Thyroid gland (tissue), 4 donors: Measurements from ENCODE around the gene BNC1. TPM values are rescaled to one million over a fixed set of nuclear protein-coding genes. Genes with fewer than 3 reads are reported as not detected.

ENCODE experiments used
- DNase-seq, 2 donors: peaks; one replicate each; pipeline ENCODE4 v3.0.0-alpha.2; 2019
- H3K27ac ChIP-seq, 3 donors: fragments of 200-600 bp; sonication (generic); 1 replicate in 2 of 3; 2 replicates in 1 of 3; pipeline ENCODE4 v1.5.1; 2016 to 2019; ENCODE audit warnings: mild to moderate bottlenecking in 1 of 3, moderate library complexity in 1 of 3
- H3K27me3 ChIP-seq: fragments of 200-600 bp; sonication (generic); one replicate; pipeline ENCODE4 v1.5.1; 2019
- H3K36me3 ChIP-seq, 2 donors: fragments of 200-600 bp; sonication (generic); one replicate each; pipeline ENCODE4 v1.5.1; 2016 to 2019
- H3K4me1 ChIP-seq, 2 donors: fragments of 200-600 bp; sonication (generic); one replicate each; pipeline ENCODE4 v1.5.1; 2017 to 2019
- H3K4me3 ChIP-seq, 3 donors: fragments of 200-600 bp; sonication (generic); replicated peaks in 1 of 3; 1 replicate in 2 of 3; 2 replicates in 1 of 3; pipeline ENCODE4 v1.5.1; 2016; ENCODE audit warnings: mild to moderate bottlenecking in 1 of 3
- H3K9me3 ChIP-seq: fragments of 200-600 bp; sonication (generic); one replicate; pipeline ENCODE4 v1.5.1; 2017
- CTCF ChIP-seq, 6 experiments: fragments of 200-600 bp in 3 of 6; fragments of 450-650 bp in 3 of 6; sonication (generic) in 3 of 6; IDR thresholded peaks; one replicate each; pipeline ENCODE4 v1.5.1; 2016 to 2019; ENCODE audit warnings: antibody characterized with exemption in 6 of 6, mild to moderate bottlenecking in 2 of 6, inconsistent platforms in 1 of 6, moderate library complexity in 1 of 6
- POLR2A ChIP-seq, 2 donors: fragments of 450-650 bp; IDR thresholded peaks; one replicate each; pipeline ENCODE4 v1.6.1; 2017; ENCODE audit warnings: antibody characterized with exemption in 2 of 2, mild to moderate bottlenecking in 2 of 2, moderate library complexity in 1 of 2
- WGBS, 2 donors: methylation state at CpG; one replicate each; pipeline ENCODE4 v1.1.5; 2017; 5-methylcytosine and 5-hydroxymethylcytosine counted together
- intact Hi-C: fragments of 100-400 bp; cut with DNase I; formaldehyde crosslinking; loops from one replicate; pipeline ENCODE4 v1.15.1; 2023
- total RNA-seq, 4 donors: library from RNA; depleted of rRNA; stranded (reverse); fragments of >200 nt; gene quantifications; one replicate each; pipeline ENCODE4 v1.2.3, GENCODE V29; 2016

BNC1 gene
- total RNA-seq, 4 donors from 2014 or later = 0.15 to 0.94 (median 0.33) TPM; not detected in 1

GRCh38 chr15:83209333-83209732 lies 75.1 kb downstream of the BNC1 start:
- H3K9me3 ChIP-seq = no peaks in the 10 kb centered on the region
- no peak overlapping the region for H3K27ac ChIP-seq
- no peak for TF ChIP-seq POLR2A (IDR thresholded peaks at IDR 0.05)
- peaks cover 12 to 26% of the 10 kb centered on the region in 2 donors for H3K4me1 ChIP-seq
- intact Hi-C loops = loop anchor here (10.0 kb wide), 1 partner anchor 145 kb away; the partner anchor contains the start of gene BTBD1
- no peak overlapping the region for H3K4me3 ChIP-seq
- no peaks in the 10 kb centered on the region for H3K27me3 ChIP-seq
- no peaks in the 10 kb centered on the region for H3K36me3 ChIP-seq
- no peak for DNase-seq
- 81% methylated on average over 5 of the region's 5 CpGs for WGBS, 2 donors

- Histone ChIP-seq H3K9me3 (no peaks in the 10 kb centered on the region), H3K4me3 (peak overlapping the region in 2 of 3 donors; percentile 48 to 96), H3K27me3 (no peaks in the 10 kb centered on the region), H3K36me3 (no peaks in the 10 kb centered on the region), H3K27ac (peak overlapping the region; percentile 33 to 96 (median 90)), H3K4me1 (peaks cover 12 to 26% of the 10 kb centered on the region in 2 donors)
- WGBS, 2 donors = 17 to 18% methylated on average over 11 of the region's 11 CpGs
- DNase-seq = no peak
- intact Hi-C loops = loop anchor here (10.0 kb wide), 1 partner anchor 144 kb away; the partner anchor contains the start of gene BTBD1
- TF ChIP-seq CTCF (IDR thresholded peaks at IDR 0.05) (peak in 1 of 6 experiments; percentile 35), POLR2A (IDR thresholded peaks at IDR 0.05) (no peak)
Observed at GRCh38 chr15:83208367-83208661, 76.2 kb downstream of the BNC1 start.

- DNase-seq = peak; percentile 68 to 69
Observed at GRCh38 chr15:83207660-83208366, 76.7 kb downstream of the BNC1 start, which contains the start of gene HDGFL3. HDGFL3 (minus strand) TSS chr15:83207823; CDS start chr15:83207414, 409 bp downstream.

GRCh38 chr15:83207009-83207659 lies 77.3 kb downstream of the BNC1 start:
- no peaks in the 10 kb centered on the region for H3K9me3 ChIP-seq
- peaks cover 12 to 29% of the 10 kb centered on the region in 2 donors for H3K4me1 ChIP-seq
- DNase-seq = peak; percentile 47 to 51
- WGBS, 2 donors = 0% methylated on average over 15 to 23 of the region's 93 CpGs
- TF ChIP-seq POLR2A (IDR thresholded peaks at IDR 0.05) = peak in 1 of 2 donors; percentile 40
- TF ChIP-seq CTCF (IDR thresholded peaks at IDR 0.05) = no peak
- H3K36me3 ChIP-seq = no peaks in the 10 kb centered on the region
- peak overlapping the region; percentile 90 to 96 (median 91) for H3K27ac ChIP-seq
- H3K27me3 ChIP-seq = no peaks in the 10 kb centered on the region
- peak overlapping the region; percentile 41 to 99 (median 96) for H3K4me3 ChIP-seq
- intact Hi-C loops = loop anchor here (10.0 kb wide), 1 partner anchor 142 kb away; the partner anchor contains the start of gene BTBD1

More at GRCh38 chr15:83207660-83208366, 76.7 kb downstream of the BNC1 start, which contains the start of gene HDGFL3:
- H3K27ac ChIP-seq = peak within 1 kb of the TSS; percentile 90 to 96 (median 91)
- H3K27me3 ChIP-seq = no peaks in the 10 kb centered on the region
- 0 to 1% methylated on average over 1 to 27 of the region's 94 CpGs for WGBS, 2 donors
- peak within 1 kb of the TSS; percentile 48 to 99 (median 96) for H3K4me3 ChIP-seq
- TF ChIP-seq CTCF (IDR thresholded peaks at IDR 0.05) (peak in 1 of 6 experiments; percentile 37), POLR2A (IDR thresholded peaks at IDR 0.05) (no peak)
- H3K36me3 ChIP-seq = no peaks in the 10 kb centered on the region
- intact Hi-C loops = loop anchor here (10.0 kb wide), 1 partner anchor 143 kb away; the partner anchor contains the start of gene BTBD1
- no peaks in the 10 kb centered on the region for H3K9me3 ChIP-seq
- H3K4me1 ChIP-seq = peaks cover 12 to 26% of the 10 kb centered on the region in 2 donors

- DNase-seq = peak in 1 of 2 donors; percentile 43
- peaks cover 14 to 35% of the 10 kb centered on the region in 2 donors for H3K4me1 ChIP-seq
- intact Hi-C loops = loop anchor here (10.0 kb wide), 1 partner anchor 142 kb away; the partner anchor contains the start of gene BTBD1
Observed at GRCh38 chr15:83206526-83207008, 77.9 kb downstream of the BNC1 start.

More at GRCh38 chr15:83206526-83207008, 77.9 kb downstream of the BNC1 start:
- Histone ChIP-seq H3K36me3 (no peaks in the 10 kb centered on the region), H3K27ac (peak overlapping the region; percentile 90 to 96 (median 91)), H3K27me3 (no peaks in the 10 kb centered on the region), H3K4me3 (peak overlapping the region; percentile 41 to 99 (median 96)), H3K9me3 (no peaks in the 10 kb centered on the region)
- 1% methylated on average over 14 to 22 of the region's 25 CpGs for WGBS, 2 donors
- TF ChIP-seq POLR2A (IDR thresholded peaks at IDR 0.05) = no peak
- no peak for TF ChIP-seq CTCF (IDR thresholded peaks at IDR 0.05)
